ENCODE results near the gene MOBP.
"Not testable (repeated sequence)": the region's sequence is repeated elsewhere in the genome, so short reads cannot be mapped to it uniquely, and the experiment has no call there.

MOBP gene

GRCh38 chr3:39467394-39468107 lies at the start of gene MOBP:
Gene MOBP (plus strand): TSS chr3:39467680. CDS start chr3:39502070, 34,390 bp downstream.
- no peak for DNase-seq

GRCh38 chr3:39418556-39419225 lies 48.8 kb upstream of the MOBP start:
- not testable (repeated sequence) for DNase-seq

- no peak for DNase-seq
These were observed 47.7 kb upstream of the MOBP start for GRCh38 chr3:39419742-39420315.

GRCh38 chr3:39420543-39420942 lies 46.9 kb upstream of the MOBP start:
- no peak for DNase-seq

- no peak for DNase-seq
These were observed 44.0 kb upstream of the MOBP start for GRCh38 chr3:39423436-39423970.

- DNase-seq: no peak
These were observed 41.2 kb upstream of the MOBP start for GRCh38 chr3:39426312-39426711.

- no peak for DNase-seq
These were observed 40.0 kb upstream of the MOBP start for GRCh38 chr3:39427506-39427905.

- DNase-seq: no peak
These were observed 38.7 kb upstream of the MOBP start for GRCh38 chr3:39428745-39429201.

- DNase-seq: no peak
These were observed 38.0 kb upstream of the MOBP start for GRCh38 chr3:39429466-39429865.

GRCh38 chr3:39432342-39432741 lies 35.1 kb upstream of the MOBP start:
- no peak for DNase-seq

GRCh38 chr3:39433642-39434041 lies 33.8 kb upstream of the MOBP start:
- peak; percentile 6 for DNase-seq

- no peak for DNase-seq
These were observed 32.9 kb upstream of the MOBP start for GRCh38 chr3:39434574-39434973.

- DNase-seq: no peak
These were observed 32.3 kb upstream of the MOBP start for GRCh38 chr3:39435006-39435748.

- DNase-seq: no peak
These were observed 28.6 kb upstream of the MOBP start for GRCh38 chr3:39438880-39439279.

GRCh38 chr3:39440316-39440715 lies 27.2 kb upstream of the MOBP start:
- no peak for DNase-seq

GRCh38 chr3:39443530-39443929 lies 23.9 kb upstream of the MOBP start:
- no peak for DNase-seq

- DNase-seq: no peak
These were observed 21.6 kb upstream of the MOBP start for GRCh38 chr3:39445927-39446326.

GRCh38 chr3:39446444-39446843 lies 21.0 kb upstream of the MOBP start:
- DNase-seq: no peak

GRCh38 chr3:39447637-39448483 lies 19.6 kb upstream of the MOBP start:
- DNase-seq: peak; percentile 76

- no peak for DNase-seq
These were observed 18.8 kb upstream of the MOBP start for GRCh38 chr3:39448506-39449233.

- DNase-seq: no peak
These were observed 17.7 kb upstream of the MOBP start for GRCh38 chr3:39449796-39450195.
